ENCODE data around the gene PTPRG. TPM values are rescaled to one million over a fixed set of nuclear protein-coding genes. Genes with fewer than 3 reads are reported as not detected.

The PTPRG gene
- total and polyA plus RNA-seq, 10 of the 15 experiments (the other 5 are each of a cell fraction or from before 2014, with no cell fraction given): 0.29 to 20.7 (median 1.4) TPM

DNA sequence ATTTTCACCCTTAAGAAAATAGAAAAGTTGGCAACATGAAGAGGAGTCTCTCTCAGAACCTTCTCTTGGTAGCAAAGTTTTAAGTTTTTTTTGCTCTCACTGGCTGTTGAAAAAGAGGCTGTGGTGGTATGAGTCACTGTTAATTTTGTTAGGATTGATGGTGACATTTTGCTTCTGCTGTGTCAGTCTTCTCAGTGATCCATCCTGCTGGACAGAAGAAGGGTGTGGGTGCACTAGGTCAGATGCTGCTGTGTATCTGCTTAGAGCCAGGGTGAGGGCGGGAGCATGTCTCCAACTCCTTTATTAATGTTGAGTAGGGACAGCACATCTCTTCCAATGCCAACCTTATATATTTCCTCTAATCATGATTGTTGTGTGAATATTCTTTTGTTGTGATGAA, 442.5 kb downstream of the PTPRG start:
- ChIA-PET SMC1A (ENCODE audit: uncharacterized antibody, unreplicated experiment) (interaction anchor here (2.4 kb wide), 1 partner anchor 20 kb away, joined by 7 read pairs; no protein-coding TSS in a partner anchor), POLR2A (no interaction called here), RAD21 (ENCODE audit: unreplicated experiment) (no interaction called here), CTCF (no interaction called here)
- Histone ChIP-seq H3K4me1 (ENCODE audit: control insufficient read depth, insufficient read depth, low read length) (no peaks in the 10 kb centered on the region), H3K79me2 (ENCODE audit: control insufficient read depth, insufficient read depth, low read length) (no peaks in the 10 kb centered on the region), H3K4me3 (no peak overlapping the region), H2AFZ (ENCODE audit: control insufficient read depth, low read depth, low read length) (no peak overlapping the region), H3K27ac (ENCODE audit: control insufficient read depth, insufficient read depth) (no peak overlapping the region), H3K36me3 (ENCODE audit: control insufficient read depth in 2 of 2, insufficient read depth in 2 of 2, low read length in 1 of 2) (no peaks in the 10 kb centered on the region), H3K4me2 (ENCODE audit: control insufficient read depth, insufficient read depth) (no peak overlapping the region), H3K9ac (ENCODE audit: control insufficient read depth, insufficient read depth, low read length) (no peak overlapping the region), H4K20me1 (ENCODE audit: control insufficient read depth, insufficient read depth) (no peaks in the 10 kb centered on the region), H3K9me3 (replicated peaks; ENCODE audit: control insufficient read depth, insufficient read depth, low read length) (no peaks in the 10 kb centered on the region), H3K27me3 (replicated peaks in 1 of 2; ENCODE audit: control insufficient read depth in 2 of 2, insufficient read depth in 2 of 2, low read length in 1 of 2) (no peaks in the 10 kb centered on the region)
- WGBS (ENCODE audit: insufficient coverage, insufficient replicate concordance, low lambda C conversion rate, missing lambda C conversion rate): 24% methylated on average over 1 of the region's 1 CpG
- DNase-seq (ENCODE audit: low read depth, low spot score) (no peak), FAIRE-seq (no peak), ATAC-seq (no peak; the same call in 2 of the 3 replicates)
- no TSS peak for BruUV-seq (replicated peaks)
- in situ Hi-C loops (cut with MboI) (no loop called here), intact Hi-C loops (cut with micrococcal nuclease; ENCODE audit: unreplicated experiment) (no loop called here)
- TF ChIP-seq BHLHE40 (IDR thresholded peaks at IDR 0.05; ENCODE audit: borderline replicate concordance in 1 of 2, low read depth in 2 of 2, low read length in 1 of 2) (no peak), SRF (IDR thresholded peaks at IDR 0.05; ENCODE audit: low read depth in 2 of 2, low read length in 2 of 2) (no peak), NFYA (IDR thresholded peaks at IDR 0.05; ENCODE audit: borderline replicate concordance, low read depth, low read length) (no peak)
- TF ChIP-seq, protein P1, sequence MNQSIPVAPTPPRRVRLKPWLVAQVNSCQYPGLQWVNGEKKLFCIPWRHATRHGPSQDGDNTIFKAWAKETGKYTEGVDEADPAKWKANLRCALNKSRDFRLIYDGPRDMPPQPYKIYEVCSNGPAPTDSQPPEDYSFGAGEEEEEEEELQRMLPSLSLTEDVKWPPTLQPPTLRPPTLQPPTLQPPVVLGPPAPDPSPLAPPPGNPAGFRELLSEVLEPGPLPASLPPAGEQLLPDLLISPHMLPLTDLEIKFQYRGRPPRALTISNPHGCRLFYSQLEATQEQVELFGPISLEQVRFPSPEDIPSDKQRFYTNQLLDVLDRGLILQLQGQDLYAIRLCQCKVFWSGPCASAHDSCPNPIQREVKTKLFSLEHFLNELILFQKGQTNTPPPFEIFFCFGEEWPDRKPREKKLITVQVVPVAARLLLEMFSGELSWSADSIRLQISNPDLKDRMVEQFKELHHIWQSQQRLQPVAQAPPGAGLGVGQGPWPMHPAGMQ (IDR thresholded peaks at IDR 0.05; ENCODE audit: borderline replicate concordance): no peak
- TF ChIP-seq, protein P2, sequence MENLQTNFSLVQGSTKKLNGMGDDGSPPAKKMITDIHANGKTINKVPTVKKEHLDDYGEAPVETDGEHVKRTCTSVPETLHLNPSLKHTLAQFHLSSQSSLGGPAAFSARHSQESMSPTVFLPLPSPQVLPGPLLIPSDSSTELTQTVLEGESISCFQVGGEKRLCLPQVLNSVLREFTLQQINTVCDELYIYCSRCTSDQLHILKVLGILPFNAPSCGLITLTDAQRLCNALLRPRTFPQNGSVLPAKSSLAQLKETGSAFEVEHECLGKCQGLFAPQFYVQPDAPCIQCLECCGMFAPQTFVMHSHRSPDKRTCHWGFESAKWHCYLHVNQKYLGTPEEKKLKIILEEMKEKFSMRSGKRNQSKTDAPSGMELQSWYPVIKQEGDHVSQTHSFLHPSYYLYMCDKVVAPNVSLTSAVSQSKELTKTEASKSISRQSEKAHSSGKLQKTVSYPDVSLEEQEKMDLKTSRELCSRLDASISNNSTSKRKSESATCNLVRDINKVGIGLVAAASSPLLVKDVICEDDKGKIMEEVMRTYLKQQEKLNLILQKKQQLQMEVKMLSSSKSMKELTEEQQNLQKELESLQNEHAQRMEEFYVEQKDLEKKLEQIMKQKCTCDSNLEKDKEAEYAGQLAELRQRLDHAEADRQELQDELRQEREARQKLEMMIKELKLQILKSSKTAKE (IDR thresholded peaks at IDR 0.05; ENCODE audit: low read depth, poor library complexity, severe bottlenecking): no peak
